K562 (cell line): ENCODE results near the gene TSPAN32.

Experiments used
- CBFB ChIP-seq: sonication (generic); formaldehyde crosslinking; IDR thresholded peaks from 2 replicates; pipeline ENCODE4 v1.4.0; 2020; ENCODE audit warnings: mild to moderate bottlenecking, missing genetic modification reagents
- CTCF ChIP-seq, 3 experiments: IDR thresholded peaks in 2 of 3; conservative IDR thresholded peaks in 1 of 3; 2 replicates each; pipeline ENCODE4 v1.5.1; 2011 to 2012; ENCODE audit warnings: low read length in 3 of 3, mild to moderate bottlenecking in 3 of 3, control low read depth in 2 of 3, improper control_type of control experiment in 1 of 3, inconsistent platforms in 1 of 3, low read depth in 1 of 3, mixed read lengths in 1 of 3, moderate library complexity in 1 of 3; ENCODE audit not compliant: insufficient read depth in 2 of 3
- EP300 ChIP-seq: IDR thresholded peaks from 2 replicates; pipeline ENCODE4 v1.6.1; 2012; ENCODE audit warnings: low read length, improper control_type of control experiment
- GTF2F1 ChIP-seq: IDR thresholded peaks from 2 replicates; pipeline ENCODE4 v1.6.1; 2011; ENCODE audit warnings: low read depth, low read length, improper control_type of control experiment
- HDAC1 ChIP-seq, 2 experiments: fragments of 450-650 bp; IDR thresholded peaks; 2 replicates each; pipeline ENCODE4 v1.6.1; 2016 to 2017; ENCODE audit warnings: inconsistent platforms in 1 of 2, mild to moderate bottlenecking in 1 of 2, moderate library complexity in 1 of 2
- HDAC2 ChIP-seq: fragments of 450-650 bp; IDR thresholded peaks from 2 replicates; pipeline ENCODE4 v1.6.1; 2016; ENCODE audit warnings: mild to moderate bottlenecking
- MCM2 ChIP-seq: fragments of 450-650 bp; IDR thresholded peaks from 2 replicates; pipeline ENCODE4 v1.6.1; 2017; ENCODE audit warnings: low read depth, mild to moderate bottlenecking
- MEF2A ChIP-seq: IDR thresholded peaks from 2 replicates; pipeline ENCODE4 v1.6.1; 2011; ENCODE audit warnings: low read depth, mild to moderate bottlenecking, low read length, moderate library complexity; ENCODE audit not compliant: control insufficient read depth
- NBN ChIP-seq: fragments of 450-650 bp; IDR thresholded peaks from 2 replicates; pipeline ENCODE4 v1.6.1; 2016; ENCODE audit warnings: low read depth, mild to moderate bottlenecking

DNA sequence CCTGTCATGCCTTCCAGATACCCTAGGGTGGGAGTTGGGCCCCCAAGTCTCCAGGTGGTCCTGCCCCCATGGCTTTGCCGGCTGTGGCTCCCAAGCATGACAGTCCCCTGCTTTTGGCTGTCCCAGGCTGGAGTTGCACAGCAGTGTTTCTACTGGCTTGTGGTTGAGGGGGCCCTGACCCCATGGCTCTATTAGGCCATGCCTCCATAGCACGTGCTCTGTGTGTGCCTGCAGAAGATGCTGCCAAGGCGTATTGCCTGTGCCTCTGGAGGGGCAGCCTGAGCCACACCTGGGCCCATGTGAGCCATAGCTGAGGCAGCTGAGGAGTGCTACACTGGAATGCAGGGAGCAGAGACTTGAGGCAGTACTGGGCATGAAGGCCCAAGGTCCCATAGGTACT is 49.9 kb downstream of the TSPAN32 start:
- TF ChIP-seq NBN: no peak
- no peak for TF ChIP-seq EP300
- TF ChIP-seq CTCF (IDR thresholded peaks at IDR 0.05 in 2 of 3, conservative IDR thresholded peaks at IDR 0.05 in 1 of 3; ENCODE audit: insufficient read depth in 2 of 3, low read depth in 1 of 3, low read length in 3 of 3): no peak
- TF ChIP-seq GTF2F1: no peak
- no peak for TF ChIP-seq MCM2
- no peak for TF ChIP-seq HDAC2
- no peak for TF ChIP-seq HDAC1 (IDR thresholded peaks at IDR 0.05)
- no peak for TF ChIP-seq CBFB (CRISPR knock-in tag)
- TF ChIP-seq MEF2A: no peak
